ENCODE results near the gene POLE4. TPM values are rescaled to one million over a fixed set of nuclear protein-coding genes. Genes with fewer than 3 reads are reported as not detected.

POLE4 gene
- total and polyA plus RNA-seq, 9 of the 15 experiments (the other 6 are each of a cell fraction or from before 2014, with no cell fraction given): 25.7 to 73.7 (median 57.3) TPM

DNA sequence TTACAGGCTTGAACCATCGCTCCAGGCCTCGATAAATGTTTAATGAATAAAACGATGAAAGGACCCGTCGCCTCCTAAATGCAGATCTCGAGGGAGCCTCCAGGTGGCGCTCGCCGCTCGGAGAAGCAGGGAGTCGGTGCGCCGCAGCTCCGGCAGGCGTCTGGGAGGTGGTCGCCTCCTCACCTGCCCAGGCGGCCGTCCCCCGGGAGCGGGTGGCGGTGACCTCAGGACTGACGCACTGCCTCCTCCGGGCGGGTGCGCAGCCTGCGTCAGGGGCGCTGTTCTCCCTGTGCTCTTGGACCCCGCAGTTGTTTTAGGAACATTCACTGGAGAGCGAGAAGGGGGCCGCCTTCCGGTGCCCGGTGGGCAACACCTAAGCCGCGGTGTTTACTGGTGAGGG, 38.6 kb upstream of the POLE4 start (continued):
- TF ChIP-seq HEY1 (CRISPR knock-in tag; IDR thresholded peaks at IDR 0.05; ENCODE audit: borderline replicate concordance) (no peak), TAF7 (tag; IDR thresholded peaks at IDR 0.05) (no peak), CTCF (IDR thresholded peaks at IDR 0.05 in 2 of 3, conservative IDR thresholded peaks at IDR 0.05 in 1 of 3; ENCODE audit: insufficient read depth in 2 of 3, low read depth in 1 of 3, low read length in 3 of 3) (peak; percentile 83 to 93 (median 89)), SAFB2 (IDR thresholded peaks at IDR 0.05; ENCODE audit: borderline replicate concordance, low read depth, low read length, severe bottlenecking) (no peak), ZNF655 (CRISPR knock-in tag; IDR thresholded peaks at IDR 0.05) (no peak), SIN3B (IDR thresholded peaks at IDR 0.05; ENCODE audit: low read depth) (no peak), HIVEP1 (CRISPR knock-in tag; IDR thresholded peaks at IDR 0.05) (no peak), POLR2G (IDR thresholded peaks at IDR 0.05; ENCODE audit: low read depth, low read length) (peak; percentile 53), TOE1 (IDR thresholded peaks at IDR 0.05; ENCODE audit: borderline replicate concordance) (no peak), TOE1 (CRISPR knock-in tag; IDR thresholded peaks at IDR 0.05; ENCODE audit: borderline replicate concordance, low read depth) (no peak), CTCFL (IDR thresholded peaks at IDR 0.05; ENCODE audit: borderline replicate concordance, insufficient read depth, low read depth, low read length, poor library complexity, severe bottlenecking) (peak; percentile 35), GTF2A2 (tag; IDR thresholded peaks at IDR 0.05) (no peak), CHD2 (IDR thresholded peaks at IDR 0.05; ENCODE audit: low read depth, low read length) (no peak), THRAP3 (IDR thresholded peaks at IDR 0.05; ENCODE audit: borderline replicate concordance) (no peak), STAG1 (CRISPR knock-in tag; IDR thresholded peaks at IDR 0.05; ENCODE audit: borderline replicate concordance) (peak; percentile 63; the same call in 1 of the 2 replicates), DPF2 (IDR thresholded peaks at IDR 0.05) (no peak), IFI16 (CRISPR knock-in tag; IDR thresholded peaks at IDR 0.05) (no peak), BHLHE40 (IDR thresholded peaks at IDR 0.05; ENCODE audit: low read length) (0 out of 2 replicates have a peak, but pooled peaks have one; percentile 20), ZNF644 (tag; IDR thresholded peaks at IDR 0.05; ENCODE audit: low read depth) (no peak), ZNF175 (CRISPR knock-in tag; IDR thresholded peaks at IDR 0.05; ENCODE audit: low read depth) (no peak), ARNT (IDR thresholded peaks at IDR 0.05) (no peak)
- TF ChIP-seq, protein P1, sequence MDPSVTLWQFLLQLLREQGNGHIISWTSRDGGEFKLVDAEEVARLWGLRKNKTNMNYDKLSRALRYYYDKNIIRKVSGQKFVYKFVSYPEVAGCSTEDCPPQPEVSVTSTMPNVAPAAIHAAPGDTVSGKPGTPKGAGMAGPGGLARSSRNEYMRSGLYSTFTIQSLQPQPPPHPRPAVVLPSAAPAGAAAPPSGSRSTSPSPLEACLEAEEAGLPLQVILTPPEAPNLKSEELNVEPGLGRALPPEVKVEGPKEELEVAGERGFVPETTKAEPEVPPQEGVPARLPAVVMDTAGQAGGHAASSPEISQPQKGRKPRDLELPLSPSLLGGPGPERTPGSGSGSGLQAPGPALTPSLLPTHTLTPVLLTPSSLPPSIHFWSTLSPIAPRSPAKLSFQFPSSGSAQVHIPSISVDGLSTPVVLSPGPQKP (CRISPR knock-in tag; IDR thresholded peaks at IDR 0.05): no peak

Data from K562 (cell line).